Endothelial cell of umbilical vein (primary cell): ENCODE measurements around the gene UVSSA. TPM values are rescaled to one million over a fixed set of nuclear protein-coding genes. Genes with fewer than 3 reads are reported as not detected.

Source experiments
- BruUV-seq: library from RNA; stranded (reverse); fragments of 400-500 nt; replicated peaks from 2 replicates; lab custom pipeline; 2021; lab: Mats Ljungman, UMichigan
- CTCF ChIA-PET: fragments of 300-600, 350-600 bp; sonication (Branson Sonifier 250); formaldehyde crosslinking; loops from one replicate; lab custom pipeline; 2021; ENCODE audit warnings: antibody characterized with exemption, inconsistent platforms; lab: Charles Lee
- POLR2A ChIA-PET: fragments of 300-600, 350-600 bp; sonication (Branson Sonifier 250); formaldehyde crosslinking; loops from one replicate; lab custom pipeline; 2021; ENCODE audit warnings: antibody characterized with exemption, inconsistent platforms; lab: Charles Lee
- DNase-seq: peaks from one replicate; pipeline ENCODE4 v3.0.0-alpha.2; 2011; ENCODE audit warnings: low read depth, low spot score
- FAIRE-seq: peaks from 2 replicates; lab custom pipeline; 2011; peaks lifted over from hg19 to GRCh38; lab: Jason Lieb, UNC
- H2AFZ ChIP-seq: 2 replicates; pipeline ENCODE4 v1.6.0; 2012; ENCODE audit warnings: low read depth, low read length, control low read depth, inconsistent platforms
- H3K27ac ChIP-seq: 2 replicates; pipeline ENCODE4 v1.5.1; 2011; ENCODE audit warnings: low read depth, mild to moderate bottlenecking, control low read depth, low read length, moderate library complexity; ENCODE audit not compliant: insufficient read depth
- H3K27me3 ChIP-seq, 2 experiments: 2 replicates each; pipeline versions ENCODE4 v1.6.0 to v1.6.1; 2011; ENCODE audit warnings: low read length in 2 of 2, mixed read lengths in 1 of 2; ENCODE audit not compliant: control insufficient read depth in 2 of 2, insufficient read depth in 2 of 2
- H3K36me3 ChIP-seq, 2 experiments: 2 replicates in 1 of 2; 3 replicates in 1 of 2; pipeline ENCODE4 v1.5.1; 2011; ENCODE audit warnings: low read length in 2 of 2, mild to moderate bottlenecking in 1 of 2, moderate library complexity in 1 of 2; ENCODE audit not compliant: control insufficient read depth in 2 of 2, insufficient read depth in 2 of 2; ENCODE audit errors: extremely low read depth in 1 of 2
- H3K4me1 ChIP-seq: 3 replicates; pipeline ENCODE4 v1.5.1; 2011; ENCODE audit warnings: mild to moderate bottlenecking, low read length; ENCODE audit not compliant: control insufficient read depth, insufficient read depth; ENCODE audit errors: extremely low read depth
- H3K4me2 ChIP-seq: 2 replicates; pipeline ENCODE4 v1.6.1; 2011; ENCODE audit warnings: low read length, control low read depth, mixed read lengths; ENCODE audit not compliant: insufficient read depth
- H3K4me3 ChIP-seq, 3 experiments: fragments of 200-600 bp in 1 of 3; sonication (generic), shearing (Covaris generic) in 1 of 3; replicated peaks in 1 of 3; 2 replicates each; pipeline ENCODE4 v1.5.1; 2011 to 2016; ENCODE audit warnings: control low read depth in 3 of 3, low read length in 3 of 3, mild to moderate bottlenecking in 2 of 3, inconsistent platforms in 1 of 3, low read depth in 1 of 3, moderate library complexity in 1 of 3; ENCODE audit not compliant: insufficient read depth in 1 of 3
- H3K79me2 ChIP-seq: 2 replicates; pipeline ENCODE4 v1.6.0; 2012; ENCODE audit warnings: low read length, inconsistent platforms; ENCODE audit not compliant: control insufficient read depth, insufficient read depth
- H3K9ac ChIP-seq: replicated peaks from 2 replicates; pipeline ENCODE3; 2011; ENCODE audit warnings: low read length, control low read depth; ENCODE audit not compliant: insufficient read depth; ENCODE audit errors: extremely low read depth
- H3K9me1 ChIP-seq: replicated peaks from 3 replicates; pipeline ENCODE4 v1.6.0; 2011; ENCODE audit warnings: mild to moderate bottlenecking, low read length; ENCODE audit not compliant: control insufficient read depth, insufficient read depth; ENCODE audit errors: extremely low read depth
- H3K9me3 ChIP-seq: replicated peaks from 2 replicates; pipeline ENCODE4 v1.5.1; 2012; ENCODE audit warnings: low read length, inconsistent platforms; ENCODE audit not compliant: control insufficient read depth, insufficient read depth
- H4K20me1 ChIP-seq: replicated peaks from 2 replicates; pipeline ENCODE3; 2011; ENCODE audit warnings: mild to moderate bottlenecking, low read length; ENCODE audit not compliant: control insufficient read depth, insufficient read depth; ENCODE audit errors: extremely low read depth
- CTCF ChIP-seq, 2 donors: IDR thresholded peaks; 1 replicate in 1 of 2; 2 replicates in 1 of 2; pipeline ENCODE4 v1.5.1; 2011; ENCODE audit warnings: low read length in 2 of 2, mild to moderate bottlenecking in 2 of 2, moderate library complexity in 2 of 2, control low read depth in 1 of 2, inconsistent platforms in 1 of 2, low read depth in 1 of 2; ENCODE audit not compliant: insufficient read depth in 1 of 2; ENCODE audit errors: extremely low read depth in 1 of 2
- EZH2 ChIP-seq: IDR thresholded peaks from 2 replicates; pipeline ENCODE4 v1.6.1; 2012; ENCODE audit warnings: borderline replicate concordance, low read depth, mild to moderate bottlenecking, moderate library complexity, low read length, inconsistent platforms; ENCODE audit not compliant: severe bottlenecking
- FOS ChIP-seq: IDR thresholded peaks from 2 replicates; pipeline ENCODE4 v1.6.1; 2011; ENCODE audit warnings: mild to moderate bottlenecking, low read length, moderate library complexity, borderline replicate concordance; ENCODE audit not compliant: insufficient read depth
- GATA2 ChIP-seq: IDR thresholded peaks from 2 replicates; pipeline ENCODE4 v1.7.0; 2011; ENCODE audit warnings: low read depth, mild to moderate bottlenecking, moderate library complexity, mixed read lengths, low read length; ENCODE audit not compliant: insufficient read length, insufficient read depth
- JUN ChIP-seq: IDR thresholded peaks from 2 replicates; pipeline ENCODE4 v1.6.1; 2011; ENCODE audit warnings: borderline replicate concordance, low read depth; ENCODE audit not compliant: insufficient read length, insufficient read depth
- MAX ChIP-seq: IDR thresholded peaks from 2 replicates; pipeline ENCODE4 v1.6.1; 2011; ENCODE audit not compliant: insufficient read depth, insufficient read length
- MYC ChIP-seq: IDR thresholded peaks from one replicate; pipeline ENCODE4 v1.6.1; 2011; ENCODE audit warnings: mild to moderate bottlenecking, low read depth, low read length
- POLR2A ChIP-seq: IDR thresholded peaks from 2 replicates; pipeline ENCODE4 v1.6.1; 2012; ENCODE audit warnings: low read depth, mild to moderate bottlenecking, control low read depth, low read length
- POLR2AphosphoS5 ChIP-seq: IDR thresholded peaks from 2 replicates; pipeline ENCODE4 v1.6.1; 2012; ENCODE audit warnings: low read depth, mild to moderate bottlenecking, control low read depth, low read length, moderate library complexity; ENCODE audit not compliant: insufficient read depth
- dilution Hi-C: fragments of 300-500 bp; cut with MboI; formaldehyde crosslinking; loops from one replicate; pipeline ENCODE4 v1.15.0; 2019; ENCODE audit warnings: low sequenced_read_pairs; ENCODE audit not compliant: extremely low pct_ligation_motif_present
- intact Hi-C: fragments of 100-400 bp; cut with micrococcal nuclease; formaldehyde crosslinking; loops from one replicate; pipeline ENCODE4 v1.10.0; 2022
- polyA plus RNA-seq, 4 experiments: library from polyadenylated mRNA; depleted of rRNA in 3 of 4; stranded (reverse) in 3 of 4; unstranded in 1 of 4; fragments of >200 nt; gene quantifications; 2 replicates each; pipeline versions ENCODE4 v1.2.1 to v1.2.3, GENCODE V29; 2011 to 2012; ENCODE audit warnings: missing spikeins in 1 of 4
- total RNA-seq: library from RNA; stranded (reverse); gene quantifications from 2 replicates; pipeline ENCODE4 v1.2.3, GENCODE V29; 2021

The UVSSA gene
- total and polyA plus RNA-seq, 2 donors (not counting 3 experiments of a cell fraction or from before 2014, with no cell fraction given), result 7.1 to 14.9 TPM

- Histone ChIP-seq H3K4me1 (peaks cover 12% of the 10 kb centered on the region), H3K36me3 (peaks cover 5 to 29% of the 10 kb centered on the region in 2 experiments), H3K27me3 (no peaks in the 10 kb centered on the region), H3K4me3 (no peak overlapping the region), H3K27ac (no peak overlapping the region), H2AFZ (no peak overlapping the region), H3K9ac (no peak overlapping the region), H3K9me3 (no peaks in the 10 kb centered on the region), H3K9me1 (no peaks in the 10 kb centered on the region), H3K4me2 (no peak overlapping the region), H3K79me2 (no peaks in the 10 kb centered on the region), H4K20me1 (no peaks in the 10 kb centered on the region)
- BruUV-seq, result no TSS peak
- intact Hi-C loops, result no loop called here
- CTCF ChIA-PET, result no interaction called here
- dilution Hi-C loops, result no loop called here
- no peak for FAIRE-seq
- POLR2A ChIA-PET, result no interaction called here
- no peak for TF ChIP-seq MYC
- TF ChIP-seq CTCF (IDR thresholded peaks at IDR 0.05; ENCODE audit: extremely low read depth in 1 of 2, insufficient read depth in 1 of 2, low read depth in 1 of 2, low read length in 2 of 2), result no peak
- no peak for TF ChIP-seq MAX
- no peak for TF ChIP-seq JUN
- TF ChIP-seq EZH2, result no peak
- TF ChIP-seq POLR2AphosphoS5, result no peak
- TF ChIP-seq POLR2A, result no peak
- no peak for TF ChIP-seq GATA2
- no peak for TF ChIP-seq FOS
- no peak for DNase-seq
Observed at GRCh38 chr4:1340861-1341260, 6.1 kb upstream of the UVSSA start.
